Neural progenitor cell (in vitro differentiated cells): ENCODE data around the gene PITPNM3. TPM values are rescaled to one million over a fixed set of nuclear protein-coding genes. Genes with fewer than 3 reads are reported as not detected.

ENCODE experiments used
- DNase-seq: peaks from one replicate; pipeline ENCODE4 v3.0.0-alpha.2; 2016; ENCODE audit warnings: low spot score
- H2AFZ ChIP-seq: fragments of 200-600 bp; sonication (generic); replicated peaks from 2 replicates; pipeline ENCODE4 v1.6.1; 2016; ENCODE audit warnings: antibody characterized with exemption
- H3F3A ChIP-seq: fragments of 200-600 bp; sonication (generic); 2 replicates; pipeline ENCODE4 v1.6.1; 2016; ENCODE audit warnings: antibody characterized with exemption, low read depth
- H3K27ac ChIP-seq: fragments of 200-600 bp; sonication (generic); 2 replicates; pipeline ENCODE4 v1.5.1; 2016; ENCODE audit warnings: mild to moderate bottlenecking
- H3K27me3 ChIP-seq: fragments of 200-600 bp; sonication (generic); 2 replicates; pipeline ENCODE4 v1.6.1; 2016; ENCODE audit warnings: mild to moderate bottlenecking, moderate library complexity
- H3K36me3 ChIP-seq: fragments of 200-600 bp; sonication (generic); 2 replicates; pipeline ENCODE4 v1.5.1; 2016
- H3K4me1 ChIP-seq: fragments of 200-600 bp; sonication (generic); 2 replicates; pipeline ENCODE4 v1.6.1; 2016; ENCODE audit warnings: mixed run types
- H3K4me2 ChIP-seq: fragments of 200-600 bp; sonication (generic); 2 replicates; pipeline ENCODE4 v1.6.1; 2016
- H3K4me3 ChIP-seq: fragments of 200-600 bp; sonication (generic); 2 replicates; pipeline ENCODE4 v1.5.1; 2016
- H3K79me2 ChIP-seq: fragments of 200-600 bp; sonication (generic); 2 replicates; pipeline ENCODE4 v1.6.1; 2016; ENCODE audit warnings: low read depth
- H3K9ac ChIP-seq: fragments of 200-600 bp; sonication (generic); 2 replicates; pipeline ENCODE4 v1.6.1; 2016
- H3K9me3 ChIP-seq: fragments of 200-600 bp; sonication (generic); 2 replicates; pipeline ENCODE4 v1.5.1; 2016; ENCODE audit warnings: low read depth
- H4K20me1 ChIP-seq: fragments of 200-600 bp; sonication (generic); 2 replicates; pipeline ENCODE4 v1.6.1; 2016; ENCODE audit warnings: low read depth
- H3K27ac Mint-ChIP-seq: 3 replicates; pipeline ENCODE4 v1.8.0; 2021; ENCODE audit warnings: mixed read lengths
- H3K27me3 Mint-ChIP-seq: 2 replicates; pipeline ENCODE4 v1.8.0; 2022; ENCODE audit warnings: low read depth, mild to moderate bottlenecking, inconsistent platforms, moderate library complexity, mixed read lengths; ENCODE audit not compliant: insufficient read depth
- H3K36me3 Mint-ChIP-seq: 3 replicates; pipeline ENCODE4 v1.8.0; 2021; ENCODE audit warnings: mixed read lengths
- H3K4me1 Mint-ChIP-seq: 3 replicates; pipeline ENCODE4 v1.8.0; 2021; ENCODE audit warnings: mixed read lengths
- H3K4me3 Mint-ChIP-seq: 3 replicates; pipeline ENCODE4 v1.8.0; 2021; ENCODE audit warnings: mild to moderate bottlenecking, moderate library complexity, mixed read lengths
- H3K9me3 Mint-ChIP-seq: 3 replicates; pipeline ENCODE4 v1.8.0; 2020; ENCODE audit warnings: mixed read lengths
- CTCF ChIP-seq: fragments of 200-600 bp; sonication (generic); IDR thresholded peaks from 2 replicates; pipeline ENCODE4 v1.5.1; 2017; ENCODE audit warnings: antibody characterized with exemption, mild to moderate bottlenecking
- EZH2 ChIP-seq: fragments of 200-600 bp; sonication (generic); IDR thresholded peaks from 2 replicates; pipeline ENCODE4 v1.6.1; 2017; ENCODE audit warnings: antibody characterized with exemption, mild to moderate bottlenecking, moderate library complexity
- EZH2phosphoT487 ChIP-seq: fragments of 200-600 bp; sonication (generic); IDR thresholded peaks from 2 replicates; pipeline ENCODE4 v1.6.1; 2017; ENCODE audit warnings: antibody characterized with exemption
- total RNA-seq: library from RNA; depleted of rRNA; stranded (reverse); fragments of >200 nt; gene quantifications from 2 replicates; pipeline ENCODE4 v1.2.3, GENCODE V29; 2015; ENCODE audit warnings: low replicate concordance

Gene PITPNM3
- total RNA-seq, 1 donor from 2014 or later = 2.8 TPM

- Mint-ChIP-seq H3K4me1 (peaks cover 5% of the 10 kb centered on the region), H3K27ac (no peak overlapping the region), H3K27me3 (peaks cover 2% of the 10 kb centered on the region), H3K36me3 (peaks cover 2% of the 10 kb centered on the region), H3K4me3 (no peak overlapping the region), H3K9me3 (no peaks in the 10 kb centered on the region)
- H3F3A ChIP-seq = no peaks in the 10 kb centered on the region
- no peak overlapping the region for H3K4me3 ChIP-seq
- no peaks in the 10 kb centered on the region for H3K27me3 ChIP-seq
- H3K27ac ChIP-seq = no peak overlapping the region
- H3K36me3 ChIP-seq = no peaks in the 10 kb centered on the region
- no peaks in the 10 kb centered on the region for H4K20me1 ChIP-seq
- H3K4me1 ChIP-seq = no peaks in the 10 kb centered on the region
- H3K9ac ChIP-seq = no peak overlapping the region
- H3K79me2 ChIP-seq = no peaks in the 10 kb centered on the region
- no peak overlapping the region for H3K4me2 ChIP-seq
- no peak for DNase-seq
- no peak overlapping the region for H2AFZ ChIP-seq
- H3K9me3 ChIP-seq = no peaks in the 10 kb centered on the region
- TF ChIP-seq CTCF = no peak
- no peak for TF ChIP-seq EZH2
- no peak for TF ChIP-seq EZH2phosphoT487
Measured at GRCh38 chr17:6525141-6525540, 31.2 kb downstream of the PITPNM3 start.

GRCh38 chr17:6524520-6524919, 31.8 kb downstream of the PITPNM3 start:
- H3K27me3 ChIP-seq = no peaks in the 10 kb centered on the region
- H3K27ac ChIP-seq = no peak overlapping the region
- Mint-ChIP-seq H3K36me3 (peaks cover 2% of the 10 kb centered on the region), H3K27me3 (peaks cover 2% of the 10 kb centered on the region), H3K4me3 (no peak overlapping the region), H3K4me1 (peaks cover 5% of the 10 kb centered on the region), H3K9me3 (no peaks in the 10 kb centered on the region), H3K27ac (no peak overlapping the region)
- no peaks in the 10 kb centered on the region for H3K36me3 ChIP-seq
- no peak overlapping the region for H3K9ac ChIP-seq
- H3K4me2 ChIP-seq = no peak overlapping the region
- H3K79me2 ChIP-seq = no peaks in the 10 kb centered on the region
- TF ChIP-seq EZH2phosphoT487 = no peak
- TF ChIP-seq CTCF = no peak
- TF ChIP-seq EZH2 = no peak
- no peaks in the 10 kb centered on the region for H3K9me3 ChIP-seq
- no peaks in the 10 kb centered on the region for H4K20me1 ChIP-seq
- H3K4me3 ChIP-seq = no peak overlapping the region
- no peaks in the 10 kb centered on the region for H3F3A ChIP-seq
- no peak for DNase-seq
- no peaks in the 10 kb centered on the region for H3K4me1 ChIP-seq
- H2AFZ ChIP-seq = no peak overlapping the region

GRCh38 chr17:6523809-6524355, 32.5 kb downstream of the PITPNM3 start:
- no peak overlapping the region for H3K27ac ChIP-seq
- H3K79me2 ChIP-seq = no peaks in the 10 kb centered on the region
- TF ChIP-seq EZH2phosphoT487 (no peak), CTCF (no peak), EZH2 (no peak)
- H3K36me3 ChIP-seq = no peaks in the 10 kb centered on the region
- Mint-ChIP-seq H3K27ac (no peak overlapping the region), H3K4me1 (peaks cover 4% of the 10 kb centered on the region), H3K9me3 (no peaks in the 10 kb centered on the region), H3K4me3 (no peak overlapping the region), H3K36me3 (peaks cover 2% of the 10 kb centered on the region), H3K27me3 (peaks cover 2% of the 10 kb centered on the region)
- H4K20me1 ChIP-seq = no peaks in the 10 kb centered on the region
- H3K9ac ChIP-seq = no peak overlapping the region
- no peak for DNase-seq
- no peak overlapping the region for H2AFZ ChIP-seq
- no peak overlapping the region for H3K4me2 ChIP-seq
- no peaks in the 10 kb centered on the region for H3K4me1 ChIP-seq
- no peaks in the 10 kb centered on the region for H3K9me3 ChIP-seq
- no peaks in the 10 kb centered on the region for H3K27me3 ChIP-seq
- no peaks in the 10 kb centered on the region for H3F3A ChIP-seq
- no peak overlapping the region for H3K4me3 ChIP-seq
